GM21723 (cell line): Measurements from ENCODE around the gene DHX32.
"Not testable (repeated sequence)": the region's sequence is repeated elsewhere in the genome, so short reads cannot be mapped to it uniquely, and the experiment has no call there.

ENCODE experiments used
- ATAC-seq: cut with Tn5 transposase; IDR thresholded peaks from one replicate; pipeline ENCODE4 v1.9.1; 2021; ENCODE audit warnings: mild to moderate bottlenecking, moderate library complexity; ENCODE audit not compliant: unreplicated experiment

Gene DHX32, protein sequence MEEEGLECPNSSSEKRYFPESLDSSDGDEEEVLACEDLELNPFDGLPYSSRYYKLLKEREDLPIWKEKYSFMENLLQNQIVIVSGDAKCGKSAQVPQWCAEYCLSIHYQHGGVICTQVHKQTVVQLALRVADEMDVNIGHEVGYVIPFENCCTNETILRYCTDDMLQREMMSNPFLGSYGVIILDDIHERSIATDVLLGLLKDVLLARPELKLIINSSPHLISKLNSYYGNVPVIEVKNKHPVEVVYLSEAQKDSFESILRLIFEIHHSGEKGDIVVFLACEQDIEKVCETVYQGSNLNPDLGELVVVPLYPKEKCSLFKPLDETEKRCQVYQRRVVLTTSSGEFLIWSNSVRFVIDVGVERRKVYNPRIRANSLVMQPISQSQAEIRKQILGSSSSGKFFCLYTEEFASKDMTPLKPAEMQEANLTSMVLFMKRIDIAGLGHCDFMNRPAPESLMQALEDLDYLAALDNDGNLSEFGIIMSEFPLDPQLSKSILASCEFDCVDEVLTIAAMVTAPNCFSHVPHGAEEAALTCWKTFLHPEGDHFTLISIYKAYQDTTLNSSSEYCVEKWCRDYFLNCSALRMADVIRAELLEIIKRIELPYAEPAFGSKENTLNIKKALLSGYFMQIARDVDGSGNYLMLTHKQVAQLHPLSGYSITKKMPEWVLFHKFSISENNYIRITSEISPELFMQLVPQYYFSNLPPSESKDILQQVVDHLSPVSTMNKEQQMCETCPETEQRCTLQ

GRCh38 chr10:125881192-125881591 lies at the start of gene DHX32:
Gene DHX32, minus strand, starts transcription at chr10:125881292. Its CDS starts 468 bp downstream, at chr10:125880824.
- no peak for ATAC-seq

DNA sequence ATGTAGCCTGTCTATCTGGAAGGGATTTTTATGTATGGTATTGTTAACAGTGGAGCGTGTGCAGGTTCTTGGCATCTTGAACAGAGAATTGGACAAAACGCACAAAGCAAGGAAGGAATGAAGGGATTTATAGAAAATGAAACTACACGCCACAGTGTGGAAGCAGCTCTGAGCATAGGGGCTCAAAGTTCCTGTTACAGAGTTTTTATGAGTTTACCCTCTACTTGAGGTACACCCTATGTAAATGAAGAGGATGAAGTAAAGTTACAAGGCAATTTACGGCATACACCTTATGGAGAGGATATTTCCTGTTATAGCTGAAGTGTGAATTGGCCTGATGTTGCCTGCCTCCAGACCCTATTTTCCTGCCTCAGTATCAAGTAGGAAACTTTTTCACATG lies 48.5 kb upstream of the DHX32 start:
- no peak for ATAC-seq

GRCh38 chr10:125928928-125929585 lies 48.0 kb upstream of the DHX32 start:
- ATAC-seq: no peak

DNA sequence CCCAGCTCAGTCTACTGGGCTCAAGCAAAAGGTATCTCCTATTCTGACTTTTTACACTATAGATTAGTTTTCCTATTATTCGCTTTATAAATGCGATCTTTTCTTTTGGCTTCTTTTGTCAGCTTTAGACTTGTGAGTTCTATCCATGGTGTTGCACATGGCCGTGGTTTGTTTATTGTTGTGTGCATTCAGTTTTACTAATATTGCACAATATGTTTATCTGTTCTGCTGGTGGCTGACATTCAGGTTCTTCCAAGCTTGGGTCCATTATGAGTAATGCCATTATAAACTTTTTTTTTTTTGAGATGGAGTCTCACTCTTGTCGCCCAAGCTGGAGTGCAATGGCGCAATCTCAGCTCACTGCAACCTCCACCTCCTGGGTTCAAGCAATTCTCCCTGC lies 46.2 kb upstream of the DHX32 start:
- not testable (repeated sequence) for ATAC-seq

GRCh38 chr10:125926247-125926646 lies 45.2 kb upstream of the DHX32 start:
- no peak for ATAC-seq

DNA sequence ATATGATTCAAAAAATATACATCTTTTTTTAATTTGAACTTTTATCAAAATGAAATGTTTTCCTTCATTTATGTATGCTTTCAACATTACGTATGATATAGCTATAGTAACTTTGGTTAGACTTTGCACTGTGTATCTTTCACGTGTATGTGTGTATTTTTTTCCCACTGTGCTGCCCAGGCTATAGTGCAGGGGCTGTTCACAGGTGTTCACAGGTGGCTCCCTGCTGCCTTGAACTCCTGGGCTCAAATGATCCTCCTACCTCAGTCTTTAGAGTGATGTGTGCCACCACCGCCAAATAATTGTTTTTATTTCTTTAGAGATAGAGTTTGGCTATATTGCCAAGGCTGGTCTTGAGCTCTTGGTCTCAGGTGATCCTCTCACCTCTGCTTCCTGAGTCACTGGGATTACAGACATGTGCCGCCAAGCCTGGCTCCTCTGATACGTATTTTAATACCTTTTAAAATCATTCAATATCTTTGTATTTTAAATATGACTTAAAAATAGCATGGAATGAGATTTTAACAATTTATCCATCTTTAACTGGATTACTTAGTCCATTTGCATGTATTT lies 44.3 kb upstream of the DHX32 start:
- ATAC-seq: no peak

DNA sequence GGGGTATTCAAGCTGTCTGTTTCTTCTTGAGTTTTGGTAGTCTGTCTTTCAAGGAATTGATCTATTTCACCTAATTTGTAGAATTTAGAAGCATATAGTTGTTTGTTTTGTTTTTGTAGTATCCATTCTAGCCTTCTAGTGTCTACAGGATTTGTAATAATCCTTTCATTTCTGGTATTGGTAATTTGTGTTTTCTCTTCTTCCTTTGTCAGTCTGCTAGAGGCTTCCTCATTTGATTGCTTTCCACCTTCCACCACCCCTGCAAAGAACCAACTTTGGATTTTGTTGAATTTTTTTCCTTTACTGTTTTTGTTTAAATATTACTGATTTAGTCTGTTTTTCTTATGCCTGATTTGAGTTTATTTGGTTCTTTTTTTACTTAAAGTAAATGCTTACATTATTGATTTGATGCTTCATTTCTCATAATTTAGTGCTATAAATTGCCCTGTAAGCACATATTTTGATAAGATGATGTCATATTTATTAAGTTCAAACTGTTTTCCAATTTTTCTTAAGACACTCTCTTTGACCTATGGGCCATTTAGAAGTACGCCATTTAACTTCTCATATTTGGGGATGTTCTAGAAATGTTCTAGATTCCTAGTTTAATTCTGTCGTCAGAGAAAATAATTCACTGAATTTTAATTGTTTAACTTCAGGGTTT lies 40.7 kb upstream of the DHX32 start:
- ATAC-seq: not testable (repeated sequence)

- ATAC-seq: not testable (repeated sequence)
These were observed 36.7 kb upstream of the DHX32 start for GRCh38 chr10:125917704-125918361.

GRCh38 chr10:125916977-125917376 lies 35.9 kb upstream of the DHX32 start:
- ATAC-seq: no peak

DNA sequence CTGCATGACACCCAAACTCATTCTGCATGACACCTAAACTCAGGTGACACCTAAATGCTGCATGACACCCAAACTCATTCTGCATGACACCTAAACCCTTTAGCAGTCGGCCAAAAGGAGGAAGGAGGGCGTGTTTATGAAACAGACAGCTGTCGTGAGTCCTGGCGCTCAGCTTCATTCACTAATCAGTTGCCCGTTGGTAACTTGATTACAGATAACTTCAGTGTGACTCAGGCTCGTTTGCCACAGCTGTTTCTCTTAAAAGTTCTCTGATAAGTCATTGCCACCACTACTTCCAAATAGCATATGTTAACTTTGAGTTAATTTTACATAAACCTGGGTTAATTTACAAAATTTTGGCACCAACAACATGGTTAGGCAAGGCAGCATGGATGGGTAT lies 32.2 kb upstream of the DHX32 start:
- not testable (repeated sequence) for ATAC-seq

DNA sequence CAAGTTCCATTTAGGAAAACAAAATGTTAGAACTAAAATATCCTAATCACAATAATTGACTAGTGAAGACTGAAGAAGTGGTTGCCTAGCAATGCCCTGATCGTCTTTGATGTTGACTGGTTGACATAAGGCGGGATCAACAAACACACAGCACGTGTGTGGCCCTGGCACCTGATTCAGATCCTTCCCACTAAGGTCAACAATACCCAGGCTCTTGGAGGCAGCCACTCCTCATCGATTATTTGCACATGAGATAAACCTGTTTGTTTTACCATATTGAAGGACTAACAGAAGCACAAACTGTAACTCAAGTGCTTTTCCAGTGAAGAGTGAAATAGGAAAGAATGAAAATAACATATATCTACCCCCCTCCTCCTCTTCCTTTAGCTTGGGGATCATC lies 30.9 kb upstream of the DHX32 start:
- ATAC-seq: no peak

DNA sequence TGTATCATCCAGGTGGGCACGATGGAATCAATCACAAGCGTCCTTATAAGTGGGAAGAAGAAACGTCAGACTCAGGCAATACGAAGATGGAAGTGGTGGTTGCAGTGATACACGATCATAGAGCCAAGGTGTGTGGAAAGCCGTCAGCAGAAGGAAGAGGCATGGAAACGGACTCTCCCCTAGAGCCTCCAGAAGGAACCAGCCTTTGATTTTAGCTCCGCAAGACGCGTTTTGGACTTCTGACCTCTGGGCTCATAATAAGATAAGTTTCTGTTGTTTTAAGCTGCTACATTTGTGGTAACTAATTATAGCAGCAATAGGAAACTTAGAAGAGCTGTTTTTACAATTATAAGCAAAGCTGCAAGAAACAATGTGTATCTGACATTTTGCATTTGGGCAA lies 30.1 kb upstream of the DHX32 start:
- no peak for ATAC-seq

DNA sequence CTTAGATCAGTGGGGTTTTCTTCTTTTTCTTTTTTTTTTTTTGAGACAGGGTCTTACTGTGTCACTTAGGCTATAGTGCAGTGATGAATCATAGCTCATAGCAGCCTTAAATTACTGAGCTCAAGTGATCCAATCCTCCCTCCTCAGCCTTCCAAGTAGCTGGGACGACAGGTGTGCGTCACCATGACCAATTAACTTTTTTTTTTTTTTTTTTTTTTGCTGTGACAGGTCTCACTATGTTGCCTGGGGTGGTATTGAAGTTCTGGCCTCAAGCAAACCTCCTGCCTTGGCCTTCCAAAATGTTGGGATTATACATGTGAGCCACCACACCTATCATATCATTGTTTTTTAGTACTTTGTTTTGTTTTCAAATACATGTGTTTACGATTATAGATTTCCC lies 28.4 kb upstream of the DHX32 start:
- ATAC-seq: not testable (repeated sequence)

- ATAC-seq: not testable (repeated sequence)
These were observed 27.7 kb upstream of the DHX32 start for GRCh38 chr10:125908813-125909212.

DNA sequence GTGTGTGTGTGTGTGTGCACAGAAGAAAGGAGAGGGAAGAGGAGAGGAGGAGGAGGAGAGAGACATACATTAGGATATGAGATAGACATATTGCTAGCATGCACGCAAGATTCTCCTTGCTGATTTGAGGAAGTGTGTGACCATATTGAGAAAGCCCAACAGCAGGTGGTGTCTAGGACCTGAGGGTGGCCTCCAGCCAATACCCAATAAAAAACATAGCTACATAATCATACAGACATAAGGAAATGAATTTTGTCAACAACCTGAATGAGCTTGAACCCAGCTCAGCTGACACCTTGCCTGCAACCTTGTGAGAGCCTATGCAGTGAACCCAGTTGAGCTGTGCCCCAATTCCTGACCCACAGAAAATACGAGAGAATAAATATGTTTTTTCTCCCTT lies 26.5 kb upstream of the DHX32 start:
- not testable (repeated sequence) for ATAC-seq

GRCh38 chr10:125905069-125905994 lies 24.2 kb upstream of the DHX32 start:
- ATAC-seq: not testable (repeated sequence)

- ATAC-seq: not testable (repeated sequence)
These were observed 22.1 kb upstream of the DHX32 start for GRCh38 chr10:125903135-125903640.

GRCh38 chr10:125900963-125901362 lies 19.9 kb upstream of the DHX32 start:
- not testable (repeated sequence) for ATAC-seq

DNA sequence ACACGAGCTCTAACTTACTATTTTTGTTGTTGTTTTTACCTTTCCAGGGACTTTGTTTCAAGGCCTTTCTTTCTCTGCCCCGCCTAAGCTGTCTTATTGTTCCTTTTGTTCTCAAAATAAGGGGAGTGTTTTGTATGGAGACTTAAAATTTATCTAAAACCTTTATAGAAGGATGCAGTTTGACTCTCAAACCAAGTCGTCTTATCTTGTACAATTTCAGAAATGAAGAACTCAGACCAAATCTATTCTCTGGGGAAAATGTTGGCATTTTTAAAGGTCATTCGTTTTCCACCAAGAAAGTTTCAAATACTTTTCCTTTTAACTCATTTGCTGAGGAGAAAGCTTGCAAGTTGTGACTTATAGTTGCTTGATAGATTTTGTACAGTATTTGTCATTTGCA lies 16.2 kb upstream of the DHX32 start:
- ATAC-seq: not testable (repeated sequence)
